ENCODE results near the gene COL4A3. TPM values are rescaled to one million over a fixed set of nuclear protein-coding genes. Genes with fewer than 3 reads are reported as not detected.

Gene COL4A3
- total RNA-seq, 2 experiments from 2014 or later, result not detected

GRCh38 chr2:227341553-227341952 lies 177.1 kb downstream of the COL4A3 start:
- Mint-ChIP-seq H3K4me3 (no peak overlapping the region), H3K27ac (no peak overlapping the region), H3K9me3 (no peaks in the 10 kb centered on the region), H3K4me1 (ENCODE audit: low read depth) (no peaks in the 10 kb centered on the region), H3K36me3 (ENCODE audit: low read depth) (peaks cover 8% of the 10 kb centered on the region), H3K27me3 (ENCODE audit: low read depth) (no peaks in the 10 kb centered on the region)
- CTCF ChIA-PET, result interaction anchor here (0.5 to 0.6 kb wide), 2 partner anchors 401 to 531 kb away, joined by 3 read pairs; no protein-coding TSS in a partner anchor
- intact Hi-C loops (cut with micrococcal nuclease), result no loop called here
- DNase-seq, result no peak

- intact Hi-C loops (cut with micrococcal nuclease), result no loop called here
- peaks cover 6% of the 10 kb centered on the region for H3K36me3 Mint-ChIP-seq (ENCODE audit: low read depth)
Observed at GRCh38 chr2:227344231-227344630, 179.8 kb downstream of the COL4A3 start.

DNA sequence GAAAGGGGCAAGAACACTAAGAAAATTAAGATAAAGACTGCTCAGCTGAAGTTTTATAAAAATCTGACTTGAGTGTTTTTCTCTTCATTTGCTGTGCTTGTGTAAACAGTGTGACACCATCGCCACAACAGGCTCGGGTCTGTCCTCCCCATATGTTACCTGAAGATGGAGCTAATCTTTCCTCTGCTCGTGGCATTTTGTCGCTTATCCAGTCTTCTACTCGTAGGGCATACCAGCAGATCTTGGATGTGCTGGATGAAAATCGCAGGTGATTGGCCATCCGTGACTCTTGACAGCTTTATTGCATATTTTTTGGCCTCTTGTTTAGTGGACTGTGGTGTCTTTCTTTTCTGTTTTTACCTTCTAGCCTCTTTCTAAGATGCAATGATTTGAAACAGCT lies 182.7 kb downstream of the COL4A3 start:
- intact Hi-C loops (cut with micrococcal nuclease), result no loop called here
- H3K27me3 Mint-ChIP-seq (ENCODE audit: low read depth), result no peaks in the 10 kb centered on the region
- H3K36me3 Mint-ChIP-seq (ENCODE audit: low read depth), result peaks cover 2% of the 10 kb centered on the region
- H3K9me3 Mint-ChIP-seq, result no peaks in the 10 kb centered on the region
- H3K4me3 Mint-ChIP-seq, result no peak overlapping the region
- peaks cover 23% of the 10 kb centered on the region for H3K4me1 Mint-ChIP-seq (ENCODE audit: low read depth)
- CTCF ChIA-PET, result interaction anchor here (0.9 to 2.4 kb wide), 3 partner anchors 10 to 109 kb away, joined by 4 to 7 read pairs (median 5); no protein-coding TSS in a partner anchor
- no peak for DNase-seq
- no peak overlapping the region for H3K27ac Mint-ChIP-seq

More at GRCh38 chr2:227344231-227344630, 179.8 kb downstream of the COL4A3 start:
- no peak overlapping the region for H3K4me3 Mint-ChIP-seq
- H3K27ac Mint-ChIP-seq, result no peak overlapping the region
- DNase-seq, result no peak
- no peaks in the 10 kb centered on the region for H3K4me1 Mint-ChIP-seq (ENCODE audit: low read depth)
- no peaks in the 10 kb centered on the region for H3K27me3 Mint-ChIP-seq (ENCODE audit: low read depth)
- H3K9me3 Mint-ChIP-seq, result no peaks in the 10 kb centered on the region
- CTCF ChIA-PET, result no interaction called here

DNA sequence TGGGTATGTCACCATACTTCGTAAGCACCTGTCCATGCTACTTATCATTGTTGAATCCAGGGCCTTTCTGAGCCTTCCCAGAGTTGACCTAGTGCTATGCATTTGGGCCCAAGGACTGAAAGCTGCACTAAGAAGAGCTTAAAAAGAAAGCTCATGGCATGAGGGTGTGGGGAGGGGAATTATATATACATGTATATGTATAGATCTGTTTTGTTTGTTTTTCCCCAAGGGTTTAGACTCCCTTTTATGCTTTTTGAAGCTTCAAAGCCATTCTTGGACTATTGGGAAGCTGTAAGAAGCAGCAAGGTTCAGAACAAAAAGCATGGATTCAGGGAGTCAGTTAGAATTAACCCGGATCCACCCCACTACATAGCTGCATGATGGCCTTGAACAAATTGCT lies 183.9 kb downstream of the COL4A3 start:
- intact Hi-C loops (cut with micrococcal nuclease), result no loop called here
- CTCF ChIA-PET, result interaction anchor here (0.9 to 2.4 kb wide), 4 partner anchors 11 to 417 kb away, joined by 3 to 7 read pairs (median 4); no protein-coding TSS in a partner anchor
- H3K36me3 Mint-ChIP-seq (ENCODE audit: low read depth), result peaks cover 3% of the 10 kb centered on the region

DNA sequence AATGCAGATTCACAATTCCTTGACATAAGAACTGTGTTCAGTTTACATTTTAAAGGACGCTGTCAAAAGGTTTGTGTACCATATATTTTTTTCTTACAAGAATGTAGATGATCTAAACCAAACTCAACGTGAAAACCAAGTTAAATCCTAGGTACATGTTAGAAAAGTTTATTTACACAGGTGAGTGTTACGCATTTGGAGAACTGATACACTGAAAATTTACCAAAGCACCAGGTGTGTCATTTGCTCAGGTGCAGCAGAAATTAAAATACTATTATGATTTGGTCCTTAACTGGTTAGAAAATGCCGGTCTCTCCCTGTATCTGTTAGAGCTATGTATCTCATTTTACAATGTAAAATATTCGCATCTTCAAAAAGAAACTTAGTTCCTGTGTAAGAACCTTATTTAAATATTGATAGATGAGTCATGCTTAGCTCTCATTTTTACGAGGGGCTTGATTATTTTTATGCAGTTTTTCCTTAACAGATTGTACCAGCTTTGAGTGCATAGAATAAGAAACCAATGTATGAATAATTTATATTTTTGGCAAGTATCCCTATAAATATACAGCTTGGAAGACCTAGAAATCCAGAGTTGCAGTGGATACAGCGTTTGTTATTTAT lies 185.7 kb downstream of the COL4A3 start:
- Mint-ChIP-seq H3K4me1 (ENCODE audit: low read depth) (peaks cover 30% of the 10 kb centered on the region), H3K27me3 (ENCODE audit: low read depth) (no peaks in the 10 kb centered on the region), H3K36me3 (ENCODE audit: low read depth) (peaks cover 3% of the 10 kb centered on the region), H3K4me3 (no peak overlapping the region), H3K9me3 (no peaks in the 10 kb centered on the region), H3K27ac (no peak overlapping the region)
- CTCF ChIA-PET, result interaction anchor here (0.6 to 1.6 kb wide), 3 partner anchors 8 to 308 kb away, joined by 4 to 5 read pairs (median 5); no protein-coding TSS in a partner anchor
- intact Hi-C loops (cut with micrococcal nuclease), result loop anchor here (2.0 kb wide), 2 partner anchors 61 to 111 kb away; no protein-coding TSS in a partner anchor
- no peak for DNase-seq

More for the DNA sequence above, 183.9 kb downstream of the COL4A3 start:
- no peak overlapping the region for H3K4me3 Mint-ChIP-seq
- H3K9me3 Mint-ChIP-seq, result no peaks in the 10 kb centered on the region
- no peak overlapping the region for H3K27ac Mint-ChIP-seq
- no peaks in the 10 kb centered on the region for H3K27me3 Mint-ChIP-seq (ENCODE audit: low read depth)
- peaks cover 30% of the 10 kb centered on the region for H3K4me1 Mint-ChIP-seq (ENCODE audit: low read depth)
- no peak for DNase-seq

GRCh38 chr2:227351639-227352038 lies 187.2 kb downstream of the COL4A3 start:
- H3K9me3 Mint-ChIP-seq, result no peaks in the 10 kb centered on the region
- H3K4me3 Mint-ChIP-seq, result peak overlapping the region; percentile 56
- H3K27ac Mint-ChIP-seq, result peak overlapping the region; percentile 90
- no peaks in the 10 kb centered on the region for H3K27me3 Mint-ChIP-seq (ENCODE audit: low read depth)
- H3K4me1 Mint-ChIP-seq (ENCODE audit: low read depth), result peaks cover 30% of the 10 kb centered on the region
- CTCF ChIA-PET, result interaction anchor here (0.5 to 1.5 kb wide), 3 partner anchors 34 to 539 kb away, joined by 3 to 5 read pairs (median 4); no protein-coding TSS in a partner anchor
- peaks cover 3% of the 10 kb centered on the region for H3K36me3 Mint-ChIP-seq (ENCODE audit: low read depth)
- intact Hi-C loops (cut with micrococcal nuclease), result loop anchor here (1.0 to 2.0 kb wide), 3 partner anchors 26 to 109 kb away; partner anchors contain the start of gene MFF
- peak; percentile 45 for DNase-seq

- DNase-seq, result no peak
- intact Hi-C loops (cut with micrococcal nuclease), result no loop called here
- Mint-ChIP-seq H3K36me3 (ENCODE audit: low read depth) (peaks cover 9% of the 10 kb centered on the region), H3K27ac (peak overlapping the region; percentile 35), H3K4me1 (ENCODE audit: low read depth) (peaks cover 2% of the 10 kb centered on the region), H3K27me3 (ENCODE audit: low read depth) (no peaks in the 10 kb centered on the region), H3K9me3 (no peaks in the 10 kb centered on the region), H3K4me3 (no peak overlapping the region)
- CTCF ChIA-PET, result interaction anchor here (1.0 to 1.6 kb wide), 2 partner anchors 47 to 406 kb away, joined by 3 to 4 read pairs; no protein-coding TSS in a partner anchor
Observed at GRCh38 chr2:227360351-227360750, 195.9 kb downstream of the COL4A3 start.

- intact Hi-C loops (cut with micrococcal nuclease), result loop anchor here (2.0 kb wide), 1 partner anchor 403 kb away; no protein-coding TSS in a partner anchor
- no peak for DNase-seq
- CTCF ChIA-PET, result no interaction called here
- Mint-ChIP-seq H3K36me3 (ENCODE audit: low read depth) (peaks cover 3% of the 10 kb centered on the region), H3K27me3 (ENCODE audit: low read depth) (no peaks in the 10 kb centered on the region), H3K4me1 (ENCODE audit: low read depth) (peaks cover 6% of the 10 kb centered on the region), H3K4me3 (no peak overlapping the region), H3K9me3 (no peaks in the 10 kb centered on the region), H3K27ac (peak overlapping the region; percentile 11)
Observed at GRCh38 chr2:227363756-227364155, 199.3 kb downstream of the COL4A3 start.

Other genes with a start within 250 kb of the COL4A3 start
- gene COL4A4, start 419 bp upstream of the COL4A3 start, total RNA-seq, result not detected
- gene MFF, start 160.6 kb downstream of the COL4A3 start, total RNA-seq, result 10 to 100 TPM; 82.1 to 82.2 TPM
- gene TM4SF20, start 214.7 kb downstream of the COL4A3 start, total RNA-seq, result not detected
- gene SCYGR1, start 223.3 kb downstream of the COL4A3 start, total RNA-seq, result not detected

All from activated naive CD4-positive, alpha-beta T cell treated with anti-CD3 and anti-CD28 coated beads for 36 hours (primary cell).